Testis (tissue), 3 donors: ENCODE results near the gene PRR30. TPM values are rescaled to one million over a fixed set of nuclear protein-coding genes. Genes with fewer than 3 reads are reported as not detected.

Source experiments
- DNase-seq: peaks from one replicate; pipeline ENCODE4 v3.0.0-alpha.2; 2019
- H3K27ac ChIP-seq, 2 donors: fragments of 200-600 bp; sonication (generic); one replicate each; pipeline ENCODE4 v1.5.1; 2019
- H3K27me3 ChIP-seq: fragments of 200-600 bp; sonication (generic); one replicate; pipeline ENCODE4 v1.5.1; 2019
- H3K36me3 ChIP-seq: fragments of 200-600 bp; sonication (generic); one replicate; pipeline ENCODE4 v1.5.1; 2017; ENCODE audit warnings: low read depth; ENCODE audit errors: missing control alignments
- H3K4me1 ChIP-seq: fragments of 200-600 bp; sonication (generic); one replicate; pipeline ENCODE4 v1.5.1; 2019
- H3K4me3 ChIP-seq, 2 donors: fragments of 200-600 bp; sonication (generic); one replicate each; pipeline ENCODE4 v1.5.1; 2017 to 2019
- H3K9me3 ChIP-seq: fragments of 200-600 bp; sonication (generic); one replicate; pipeline ENCODE4 v1.5.1; 2017
- CTCF ChIP-seq, 3 experiments: fragments of 450-650 bp in 2 of 3; fragments of 200-600 bp in 1 of 3; sonication (generic) in 1 of 3; IDR thresholded peaks; one replicate each; pipeline ENCODE4 v1.5.1; 2016 to 2019; ENCODE audit warnings: antibody characterized with exemption in 3 of 3, mild to moderate bottlenecking in 2 of 3, moderate library complexity in 1 of 3
- POLR2A ChIP-seq: fragments of 450-650 bp; IDR thresholded peaks from one replicate; pipeline ENCODE4 v1.6.1; 2017; ENCODE audit warnings: antibody characterized with exemption, mild to moderate bottlenecking, moderate library complexity
- WGBS, 2 donors: methylation state at CpG; one replicate each; pipeline ENCODE4 v1.1.5; 2018; 5-methylcytosine and 5-hydroxymethylcytosine counted together
- intact Hi-C: fragments of 100-400 bp; cut with DNase I; formaldehyde crosslinking; loops from one replicate; pipeline ENCODE4 v1.15.1; 2023; ENCODE audit warnings: low total_unique reads
- polyA plus RNA-seq: library from polyadenylated mRNA; stranded (reverse); fragments of 350-450 nt; fragmentation: Illumina TruSeq; extraction: RNeasy Lipid Tissue Mini Kit (QIAGEN cat#74804); gene quantifications from one replicate; pipeline ENCODE4 v1.2.3, GENCODE V29; 2014; ENCODE audit warnings: low read depth, low replicate concordance; ENCODE audit not compliant: insufficient read depth
- total RNA-seq, 2 donors: library from RNA; depleted of rRNA; stranded (reverse); fragments of >200 nt; gene quantifications; one replicate each; pipeline ENCODE4 v1.2.3, GENCODE V29; 2016

Gene PRR30
- total and polyA plus RNA-seq, 3 donors from 2014 or later: 12.8 to 153 (median 55.4) TPM

GRCh38 chr2:27105981-27106380 lies 33.2 kb downstream of the PRR30 start:
- Histone ChIP-seq H3K9me3 (no peaks in the 10 kb centered on the region), H3K36me3 (no peaks in the 10 kb centered on the region), H3K4me3 (no peak overlapping the region), H3K27ac (no peak overlapping the region), H3K27me3 (no peaks in the 10 kb centered on the region), H3K4me1 (peaks cover 7% of the 10 kb centered on the region)
- intact Hi-C loops: no loop called here
- no peak for TF ChIP-seq POLR2A
- TF ChIP-seq CTCF (IDR thresholded peaks at IDR 0.05): no peak
- DNase-seq: no peak
- WGBS, 2 donors: 47 to 52% methylated on average over 3 of the region's 3 CpGs

- no peak for DNase-seq
- TF ChIP-seq CTCF (IDR thresholded peaks at IDR 0.05) (no peak), POLR2A (no peak)
- no peaks in the 10 kb centered on the region for H3K27me3 ChIP-seq
- H3K9me3 ChIP-seq: no peaks in the 10 kb centered on the region
- intact Hi-C loops: no loop called here
- H3K27ac ChIP-seq: no peak overlapping the region
- H3K4me1 ChIP-seq: peaks cover 7% of the 10 kb centered on the region
- no peak overlapping the region for H3K4me3 ChIP-seq
- no peaks in the 10 kb centered on the region for H3K36me3 ChIP-seq
- WGBS, 2 donors: 82 to 86% methylated on average over 4 to 5 of the region's 5 CpGs
Observed at GRCh38 chr2:27102329-27102728, 36.9 kb downstream of the PRR30 start.

GRCh38 chr2:27100036-27100435 lies 39.2 kb downstream of the PRR30 start:
- intact Hi-C loops: no loop called here
- TF ChIP-seq CTCF (IDR thresholded peaks at IDR 0.05) (no peak), POLR2A (no peak)
- 83 to 87% methylated on average over 10 of the region's 10 CpGs for WGBS, 2 donors
- Histone ChIP-seq H3K9me3 (no peaks in the 10 kb centered on the region), H3K36me3 (no peaks in the 10 kb centered on the region), H3K27ac (no peak overlapping the region), H3K4me1 (peaks cover 15% of the 10 kb centered on the region), H3K27me3 (no peaks in the 10 kb centered on the region), H3K4me3 (no peak overlapping the region)
- DNase-seq: no peak

GRCh38 chr2:27099334-27099955 lies 39.8 kb downstream of the PRR30 start:
- no peak for TF ChIP-seq CTCF (IDR thresholded peaks at IDR 0.05)
- no peak for TF ChIP-seq POLR2A
- H3K4me3 ChIP-seq: no peak overlapping the region
- H3K27ac ChIP-seq: no peak overlapping the region
- WGBS, 2 donors: 92 to 98% methylated on average over 8 to 19 of the region's 19 CpGs
- H3K36me3 ChIP-seq: no peaks in the 10 kb centered on the region
- no peaks in the 10 kb centered on the region for H3K27me3 ChIP-seq
- no peak for DNase-seq
- intact Hi-C loops: loop anchor here (10.0 kb wide), 1 partner anchor 205 kb away; the partner anchor contains the start of gene UCN
- no peaks in the 10 kb centered on the region for H3K9me3 ChIP-seq
- peaks cover 15% of the 10 kb centered on the region for H3K4me1 ChIP-seq

GRCh38 chr2:27097341-27097740 lies 41.9 kb downstream of the PRR30 start:
- WGBS, 2 donors: 89 to 90% methylated on average over 14 of the region's 14 CpGs
- no peak for DNase-seq
- H3K36me3 ChIP-seq: no peaks in the 10 kb centered on the region
- H3K27ac ChIP-seq: no peak overlapping the region
- TF ChIP-seq POLR2A: no peak
- TF ChIP-seq CTCF (IDR thresholded peaks at IDR 0.05): no peak
- H3K27me3 ChIP-seq: no peaks in the 10 kb centered on the region
- H3K9me3 ChIP-seq: no peaks in the 10 kb centered on the region
- H3K4me3 ChIP-seq: no peak overlapping the region
- peaks cover 24% of the 10 kb centered on the region for H3K4me1 ChIP-seq
- intact Hi-C loops: loop anchor here (10.0 kb wide), 1 partner anchor 207 kb away; the partner anchor contains the start of gene UCN
